ENCODE measurements around the gene TMPRSS3.
"Not testable (repeated sequence)": the region's sequence is repeated elsewhere in the genome, so short reads cannot be mapped to it uniquely, and the experiment has no call there.

Gene TMPRSS3

DNA sequence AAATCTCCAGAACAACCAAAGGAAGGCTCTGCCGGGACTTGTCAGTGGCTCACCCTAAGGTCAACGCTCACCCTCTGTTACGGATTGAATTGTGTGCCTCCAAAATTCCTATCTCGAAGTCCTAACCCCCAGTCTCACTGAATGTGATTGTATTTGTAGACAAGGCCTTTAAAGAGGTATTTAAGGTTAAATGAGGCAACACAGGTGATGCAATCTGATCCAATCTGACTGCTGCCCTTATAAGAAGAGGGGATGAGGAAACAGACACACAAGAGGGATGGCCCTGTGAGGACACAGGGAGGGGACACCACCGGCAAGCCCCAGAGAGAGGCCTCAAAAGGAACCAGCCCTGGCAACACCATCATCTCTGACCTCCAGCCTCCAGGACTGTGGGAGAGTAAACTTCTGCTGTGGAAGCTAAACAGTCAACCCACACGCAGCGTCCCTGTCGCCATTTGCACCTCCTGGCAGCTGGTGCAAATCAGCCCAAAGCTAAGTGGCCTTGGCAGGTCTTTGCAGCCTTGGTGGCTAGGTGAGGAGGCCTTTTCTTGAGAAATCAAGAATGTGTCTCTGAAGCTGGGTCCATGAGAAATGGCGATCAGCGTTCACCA lies 32.1 kb upstream of the TMPRSS3 start:
- DNase-seq: no peak

GRCh38 chr21:42426876-42427480 lies 31.1 kb upstream of the TMPRSS3 start:
- DNase-seq: no peak

DNA sequence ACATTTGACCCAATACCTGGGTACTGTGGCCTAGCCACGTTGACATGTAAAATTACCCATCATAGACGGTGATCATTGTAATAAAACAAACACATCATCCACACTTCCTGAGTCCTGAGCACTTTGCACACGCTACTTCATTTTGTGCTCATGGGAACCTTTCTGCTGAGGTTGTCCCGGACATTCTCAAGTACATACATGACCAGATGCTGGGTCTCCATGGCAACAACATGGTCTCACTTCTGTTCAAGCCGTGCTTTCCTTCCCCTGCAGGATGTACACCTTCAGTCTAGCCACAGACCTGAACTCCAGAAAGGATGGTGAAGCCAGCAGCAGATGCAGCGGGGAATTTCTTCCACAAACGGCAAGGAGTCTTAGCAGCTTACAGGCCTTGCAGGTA lies 30.6 kb upstream of the TMPRSS3 start:
- DNase-seq: no peak

DNA sequence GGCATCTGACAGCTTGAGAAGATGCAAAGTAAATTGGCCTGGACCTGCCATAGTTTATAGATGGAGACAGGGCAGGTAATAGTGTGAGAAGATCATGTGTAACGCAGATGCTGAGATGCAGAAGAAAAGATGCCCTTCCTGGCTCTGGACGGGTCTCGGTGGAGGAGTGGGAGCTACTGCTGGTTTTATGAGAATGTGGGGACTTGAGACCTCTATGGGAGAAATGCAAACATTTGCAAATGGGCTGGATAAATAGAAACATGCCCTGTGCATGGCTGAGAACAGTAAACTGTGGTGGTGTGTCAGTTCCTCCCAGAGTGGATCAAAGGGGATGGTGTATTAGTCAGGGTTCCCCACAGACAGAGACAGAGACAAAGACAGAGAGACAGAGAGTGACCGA lies 29.7 kb upstream of the TMPRSS3 start:
- no peak for DNase-seq

DNA sequence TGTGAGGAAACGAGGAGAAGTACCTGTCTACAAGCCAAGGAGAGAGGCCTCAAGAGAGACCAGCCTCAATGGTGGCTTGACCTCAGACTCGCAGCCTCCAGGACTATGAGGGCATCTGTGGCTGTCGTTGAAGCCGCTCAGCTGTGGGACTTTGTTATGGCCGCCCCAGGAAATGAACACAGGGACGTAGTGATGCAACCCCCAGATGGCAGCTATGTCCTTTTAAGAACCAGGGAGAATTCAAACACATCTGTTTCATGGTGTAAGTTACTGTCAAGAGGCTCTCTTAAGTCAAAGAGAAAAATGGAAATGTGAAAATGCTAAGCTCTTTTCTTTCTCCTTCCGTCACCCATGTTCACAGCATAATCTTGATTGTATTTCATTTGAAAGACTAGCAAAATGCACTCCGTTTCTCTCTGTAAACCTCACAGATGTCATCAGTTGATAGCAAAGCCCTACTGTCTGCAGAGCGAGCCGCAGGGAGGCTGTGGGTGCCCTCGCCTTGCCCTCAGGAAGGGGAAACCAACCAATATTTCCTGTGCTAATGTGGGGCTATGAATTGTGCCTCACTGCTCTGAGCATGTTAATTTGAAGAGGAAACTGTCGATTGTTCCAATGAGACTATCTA lies 29.2 kb upstream of the TMPRSS3 start:
- peak; percentile 83 for DNase-seq

- DNase-seq: no peak
Measured at GRCh38 chr21:42423685-42424084, 27.8 kb upstream of the TMPRSS3 start.

DNA sequence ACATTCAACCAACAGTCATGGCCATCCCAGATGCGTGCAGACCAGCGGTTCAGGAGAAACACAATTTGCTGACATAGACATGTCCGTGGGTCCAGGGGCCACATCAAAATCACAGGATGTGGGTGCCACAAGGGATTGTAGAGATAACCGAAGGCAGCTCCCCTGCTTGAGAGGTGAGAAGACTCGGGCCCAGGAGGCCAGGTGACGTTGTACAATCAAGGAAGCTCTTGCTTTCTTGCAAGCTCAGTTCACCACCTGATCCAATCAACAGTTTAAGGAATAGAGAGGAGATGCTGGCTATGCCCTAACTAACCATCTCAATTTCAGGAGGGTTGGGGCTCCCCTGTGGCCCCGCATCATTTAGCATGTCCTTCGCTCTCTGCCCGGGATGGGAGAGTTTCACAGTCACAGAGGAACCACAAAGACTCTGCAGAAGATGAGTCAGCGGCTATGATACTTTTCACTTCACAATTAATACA lies 27.4 kb upstream of the TMPRSS3 start:
- peak; percentile 10 for DNase-seq

DNA sequence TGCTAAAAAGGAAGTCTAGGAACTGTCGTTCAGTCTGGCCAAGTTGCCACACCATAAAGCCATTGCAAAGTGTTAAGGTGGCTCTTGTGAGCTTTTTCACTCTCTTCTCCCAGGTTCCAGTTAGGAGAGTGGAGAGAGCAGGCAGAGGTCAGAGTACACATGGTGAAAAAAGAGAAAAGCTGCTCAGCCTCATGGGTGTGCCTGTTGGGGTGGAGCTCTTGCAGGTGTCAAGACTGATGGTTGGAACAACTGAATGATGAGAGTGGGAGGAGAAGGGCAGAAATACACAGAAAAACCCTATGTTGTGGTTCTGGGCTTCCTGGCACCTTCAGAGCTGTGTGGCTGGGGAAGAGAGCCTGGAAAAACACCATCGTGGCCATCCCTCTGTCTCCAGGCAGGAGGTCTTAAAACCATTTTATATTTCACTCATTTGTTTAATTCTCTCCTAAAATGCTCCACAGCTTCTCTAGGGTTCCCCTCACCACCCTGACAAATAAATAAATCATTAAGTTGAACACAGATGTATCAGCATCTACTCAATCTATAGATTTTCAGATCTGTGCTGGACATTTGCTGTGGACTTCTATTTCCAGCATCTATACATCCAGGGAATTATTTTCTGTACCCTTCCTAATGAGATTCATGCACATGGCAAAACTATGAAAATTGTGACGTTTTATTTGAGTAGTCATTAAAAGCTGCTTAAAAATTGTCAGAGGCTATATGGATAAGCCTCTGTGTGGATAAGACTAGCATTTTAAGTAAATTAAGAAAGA lies 25.4 kb upstream of the TMPRSS3 start:
- no peak for DNase-seq

DNA sequence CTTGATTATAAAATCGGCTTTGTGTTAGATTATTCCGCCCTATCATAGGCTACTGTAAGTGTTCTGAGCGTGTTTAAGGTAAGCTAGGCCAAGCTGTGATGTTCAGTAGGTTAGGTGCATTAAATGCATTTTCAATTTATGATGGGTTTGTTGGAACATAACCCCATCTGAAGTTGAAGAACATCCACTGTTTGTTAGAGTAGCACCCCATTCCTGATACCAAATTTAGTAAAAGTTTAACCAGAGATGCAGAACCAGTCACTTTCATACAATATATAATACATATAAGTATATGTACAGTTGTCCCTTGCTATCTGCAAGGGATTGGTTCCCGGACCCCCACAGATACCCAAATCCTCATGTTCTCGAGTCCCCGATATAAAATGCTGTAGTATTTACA lies 24.0 kb upstream of the TMPRSS3 start:
- DNase-seq: no peak

- no peak for DNase-seq
Measured at GRCh38 chr21:42418886-42419285, 23.0 kb upstream of the TMPRSS3 start.

DNA sequence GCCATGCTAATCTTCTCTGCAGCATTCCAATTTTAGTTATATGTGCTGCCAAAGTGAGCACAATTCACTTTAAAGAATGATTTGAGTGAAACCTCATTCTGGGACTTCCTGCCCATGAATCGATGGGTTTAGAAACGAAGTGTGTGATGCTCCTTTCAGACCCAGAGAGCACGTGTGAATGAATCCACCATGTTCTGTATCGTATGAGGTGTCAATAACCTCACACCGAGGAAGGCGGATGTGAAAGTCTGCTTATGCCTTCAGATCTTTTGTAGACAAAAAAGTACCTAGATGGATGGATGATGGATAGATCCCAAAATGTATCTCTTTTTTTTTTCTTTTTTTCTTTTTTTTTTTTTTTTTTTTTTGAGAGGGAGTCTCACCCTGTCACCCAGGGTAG lies 21.7 kb upstream of the TMPRSS3 start:
- DNase-seq: no peak

DNA sequence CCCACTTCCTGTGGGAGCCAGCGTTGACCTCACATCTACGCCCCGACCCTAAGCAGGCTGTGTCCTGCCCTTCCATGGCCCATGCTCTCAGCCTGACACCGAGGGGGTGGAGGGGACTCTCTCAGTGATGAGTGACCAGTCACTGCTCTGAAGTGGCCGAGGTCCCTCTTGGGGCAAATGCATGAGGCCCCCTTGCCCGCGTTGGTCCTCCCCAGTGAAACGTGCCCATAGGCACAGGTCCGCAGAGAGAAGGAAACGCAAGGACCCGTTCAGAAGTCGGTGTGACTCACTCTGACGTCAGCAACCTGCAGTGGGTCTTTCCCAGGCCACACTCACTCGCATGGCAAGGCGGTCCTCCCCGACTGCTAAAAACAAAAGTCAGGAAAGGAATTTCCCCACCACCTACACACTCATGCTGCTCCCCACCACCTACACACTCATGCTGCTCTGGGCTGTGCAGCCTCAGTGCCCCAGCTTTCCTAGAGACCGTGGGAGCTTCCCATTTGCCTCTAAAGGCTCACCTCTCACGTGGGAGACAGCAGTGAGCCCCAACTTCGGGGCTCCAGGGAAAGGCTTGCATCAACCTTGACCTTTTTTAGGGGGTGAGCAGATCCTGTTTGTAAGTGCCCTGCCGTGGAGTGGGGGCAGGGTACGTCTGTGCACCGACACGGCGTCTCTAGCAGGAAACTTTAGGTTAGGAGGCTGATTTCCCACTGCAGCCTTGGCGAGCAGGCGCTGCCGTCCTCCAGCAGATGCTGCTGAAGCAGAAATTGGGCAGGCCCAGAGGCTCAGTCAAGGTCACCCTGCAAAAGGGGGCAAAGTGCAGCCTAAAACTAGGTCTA lies 19.3 kb upstream of the TMPRSS3 start:
- no peak for DNase-seq

- no peak for DNase-seq
Measured at GRCh38 chr21:42414553-42414927, 18.7 kb upstream of the TMPRSS3 start.

DNA sequence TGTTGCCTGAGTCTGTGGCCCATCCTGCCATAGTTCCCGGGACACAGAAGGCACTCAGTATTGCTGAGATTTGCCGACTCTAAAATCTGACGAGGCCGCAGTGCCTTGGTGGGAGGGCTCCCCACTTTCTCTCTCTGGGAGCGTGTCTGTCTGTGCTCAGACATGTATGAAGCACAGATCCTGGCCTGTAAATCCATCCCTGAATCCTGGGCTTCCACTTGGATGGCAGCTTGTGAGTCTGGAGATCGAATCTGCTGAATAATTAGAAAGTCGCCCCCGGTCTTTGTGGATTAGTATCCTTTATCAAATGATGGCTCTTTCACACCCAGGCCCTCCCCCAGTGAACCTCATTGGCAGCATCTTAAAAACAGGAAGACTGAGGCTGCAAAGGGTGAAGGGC lies 18.2 kb upstream of the TMPRSS3 start:
- DNase-seq: no peak

GRCh38 chr21:42413500-42413899 lies 17.6 kb upstream of the TMPRSS3 start:
- no peak for DNase-seq

DNA sequence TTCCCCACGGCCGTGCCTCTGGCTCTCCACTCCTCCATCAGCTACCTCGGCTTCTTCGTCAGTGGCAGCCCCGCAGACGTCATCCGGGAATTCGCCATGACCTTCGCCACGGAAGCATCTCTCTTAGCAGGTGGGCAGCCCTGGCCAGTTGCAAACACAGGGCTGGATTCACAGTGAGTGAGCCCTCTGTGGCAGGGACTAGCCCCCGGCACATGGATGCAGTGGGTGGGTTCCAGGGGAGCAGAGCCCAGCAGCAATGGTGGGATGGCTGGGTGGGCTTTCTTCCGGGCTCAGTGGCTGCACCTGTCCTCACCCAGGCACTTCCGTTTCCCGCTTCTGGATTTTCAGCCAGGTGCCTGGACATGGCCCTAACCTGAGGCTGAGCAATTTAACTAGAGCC lies 17.2 kb upstream of the TMPRSS3 start:
- DNase-seq: no peak

DNA sequence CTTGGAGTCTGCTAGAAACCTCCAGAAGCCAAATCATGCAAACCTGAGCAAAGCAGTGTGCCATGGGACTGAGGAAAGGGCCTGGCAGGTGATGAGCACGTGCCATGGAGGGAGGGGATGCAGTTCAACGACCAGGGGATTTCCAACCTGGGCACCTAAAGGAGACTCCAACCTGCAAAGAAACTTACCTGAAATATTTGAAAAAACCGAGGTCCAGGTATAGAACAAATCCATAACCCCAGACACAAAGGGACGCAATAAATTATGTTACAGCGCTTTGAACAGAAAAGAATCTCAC lies 16.7 kb upstream of the TMPRSS3 start:
- no peak for DNase-seq

DNA sequence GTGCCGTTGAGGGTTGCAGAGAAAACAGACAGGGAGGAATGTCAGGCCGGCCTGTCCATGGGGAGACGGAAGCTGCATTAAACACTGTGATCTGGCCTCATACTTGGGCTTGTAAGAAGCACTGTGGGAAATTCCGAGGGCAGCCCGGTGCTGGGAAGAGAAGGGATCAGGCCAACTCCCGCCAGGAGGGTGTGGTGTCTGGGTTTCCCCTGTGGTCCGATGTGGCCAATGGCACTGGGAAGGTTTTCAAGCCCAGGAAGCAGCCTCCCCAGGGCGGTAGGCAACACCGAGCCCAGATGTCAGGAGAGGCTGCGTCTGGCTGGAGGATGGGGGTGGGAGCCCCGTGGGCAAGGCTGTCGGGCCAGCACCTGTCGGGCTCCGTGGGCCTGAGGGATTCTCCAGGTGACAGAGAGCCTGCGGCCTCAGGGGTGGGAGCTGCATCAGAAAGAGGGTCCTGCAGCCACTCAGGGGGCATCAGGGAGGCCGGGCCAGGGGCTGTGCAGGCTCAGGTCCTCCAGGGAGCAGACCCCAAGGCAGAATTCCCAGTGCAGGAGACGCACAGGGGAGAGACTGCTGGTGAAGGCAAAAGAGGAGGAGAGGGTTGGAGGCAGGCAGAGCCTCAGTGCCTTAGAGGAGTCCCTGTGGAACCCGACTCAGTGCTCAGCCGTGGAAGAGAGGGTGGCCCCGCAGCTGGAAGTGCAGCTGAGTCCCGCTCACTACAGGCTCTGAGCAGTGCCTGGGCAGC lies 16.2 kb upstream of the TMPRSS3 start:
- DNase-seq: no peak

- DNase-seq: no peak
Measured at GRCh38 chr21:42411197-42411869, 15.5 kb upstream of the TMPRSS3 start.

- DNase-seq: no peak
Measured at GRCh38 chr21:42409366-42409765, 13.5 kb upstream of the TMPRSS3 start.

GRCh38 chr21:42408718-42409117 lies 12.9 kb upstream of the TMPRSS3 start:
- DNase-seq: not testable (repeated sequence)

DNA sequence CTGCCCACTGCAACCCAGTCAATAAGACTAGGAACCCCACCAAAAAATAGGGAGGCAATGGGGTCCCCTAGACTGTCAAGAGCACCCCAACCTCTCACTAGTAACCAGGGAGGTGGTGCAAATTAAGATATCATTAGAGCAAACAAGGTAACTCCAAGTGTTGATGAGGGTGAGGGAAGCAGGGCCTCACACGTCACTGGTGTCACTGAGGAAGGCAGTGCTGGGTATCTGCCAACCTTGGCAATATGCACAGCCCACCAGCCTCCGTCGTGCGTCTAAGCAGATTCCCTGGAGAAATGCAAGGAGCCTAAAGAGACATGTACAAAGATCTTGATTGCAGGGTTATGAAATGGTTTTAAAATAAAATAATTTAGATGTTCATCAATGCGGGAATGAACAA lies 11.6 kb upstream of the TMPRSS3 start:
- DNase-seq: no peak
